Measurements from ENCODE around the gene CELF5.
"Not testable (repeated sequence)": the region's sequence is repeated elsewhere in the genome, so short reads cannot be mapped to it uniquely, and the experiment has no call there.

The CELF5 gene

GRCh38 chr19:3190921-3191805 lies 33.3 kb upstream of the CELF5 start:
- DNase-seq, result no peak

DNA sequence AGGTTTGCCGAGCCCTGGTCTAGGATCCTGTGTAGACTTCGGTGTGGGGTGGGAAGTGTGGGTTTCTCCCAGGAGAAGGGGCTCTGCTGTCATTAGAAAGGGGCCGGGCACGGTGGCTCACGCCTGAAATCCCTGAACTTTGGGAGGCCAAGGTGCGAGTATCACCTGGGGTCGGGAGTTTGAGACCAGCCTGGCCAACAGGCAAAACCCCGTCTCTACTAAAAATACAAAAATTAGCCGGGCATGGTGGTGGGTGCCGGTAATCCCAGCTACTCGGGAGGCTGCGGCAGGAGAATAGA lies 32.7 kb upstream of the CELF5 start:
- DNase-seq, result not testable (repeated sequence)

DNA sequence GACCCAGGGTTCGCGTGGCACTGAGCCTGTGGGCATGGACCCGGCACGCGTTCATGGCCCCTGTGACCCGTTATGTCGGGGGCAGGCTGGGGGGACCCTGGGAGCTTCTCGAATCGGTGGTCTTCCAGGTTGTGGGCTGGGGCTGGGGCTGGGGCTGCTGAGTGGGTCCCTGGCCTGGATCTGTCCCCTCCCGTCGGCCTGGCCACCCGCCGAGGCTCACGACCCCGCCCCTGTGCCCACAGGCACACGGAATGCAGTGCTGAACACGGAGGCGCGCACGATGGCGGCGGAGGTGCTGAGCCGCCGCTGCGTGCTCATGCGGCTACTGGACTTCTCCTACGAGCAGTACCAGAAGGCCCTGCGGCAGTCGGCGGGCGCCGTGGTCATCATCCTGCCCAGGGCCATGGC lies 32.2 kb upstream of the CELF5 start:
- DNase-seq, result no peak

DNA sequence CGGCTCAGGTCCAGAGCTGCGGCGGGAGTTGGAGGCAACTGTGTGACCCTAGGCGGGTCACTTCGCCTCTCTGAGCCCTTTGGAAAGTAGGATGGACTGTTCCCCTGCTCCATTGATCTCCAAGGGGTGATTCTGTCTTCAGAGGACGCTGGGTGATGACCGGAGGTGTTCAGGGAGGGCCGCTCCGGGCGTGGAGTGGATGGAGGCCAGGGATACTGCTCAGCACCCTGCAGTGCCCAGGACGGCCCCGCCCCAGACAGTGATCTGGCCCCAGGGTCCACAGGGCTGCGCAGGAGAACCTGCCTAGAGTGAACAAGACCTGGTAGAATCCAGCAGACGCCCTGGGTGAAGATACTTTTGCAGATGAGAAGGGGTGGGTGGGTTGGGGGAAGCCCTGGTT lies 31.8 kb upstream of the CELF5 start:
- DNase-seq, result no peak

- peak; percentile 63 for DNase-seq
Observed at GRCh38 chr19:3193256-3194105, 31.0 kb upstream of the CELF5 start.

GRCh38 chr19:3194106-3195087 lies 30.1 kb upstream of the CELF5 start:
- DNase-seq, result no peak

DNA sequence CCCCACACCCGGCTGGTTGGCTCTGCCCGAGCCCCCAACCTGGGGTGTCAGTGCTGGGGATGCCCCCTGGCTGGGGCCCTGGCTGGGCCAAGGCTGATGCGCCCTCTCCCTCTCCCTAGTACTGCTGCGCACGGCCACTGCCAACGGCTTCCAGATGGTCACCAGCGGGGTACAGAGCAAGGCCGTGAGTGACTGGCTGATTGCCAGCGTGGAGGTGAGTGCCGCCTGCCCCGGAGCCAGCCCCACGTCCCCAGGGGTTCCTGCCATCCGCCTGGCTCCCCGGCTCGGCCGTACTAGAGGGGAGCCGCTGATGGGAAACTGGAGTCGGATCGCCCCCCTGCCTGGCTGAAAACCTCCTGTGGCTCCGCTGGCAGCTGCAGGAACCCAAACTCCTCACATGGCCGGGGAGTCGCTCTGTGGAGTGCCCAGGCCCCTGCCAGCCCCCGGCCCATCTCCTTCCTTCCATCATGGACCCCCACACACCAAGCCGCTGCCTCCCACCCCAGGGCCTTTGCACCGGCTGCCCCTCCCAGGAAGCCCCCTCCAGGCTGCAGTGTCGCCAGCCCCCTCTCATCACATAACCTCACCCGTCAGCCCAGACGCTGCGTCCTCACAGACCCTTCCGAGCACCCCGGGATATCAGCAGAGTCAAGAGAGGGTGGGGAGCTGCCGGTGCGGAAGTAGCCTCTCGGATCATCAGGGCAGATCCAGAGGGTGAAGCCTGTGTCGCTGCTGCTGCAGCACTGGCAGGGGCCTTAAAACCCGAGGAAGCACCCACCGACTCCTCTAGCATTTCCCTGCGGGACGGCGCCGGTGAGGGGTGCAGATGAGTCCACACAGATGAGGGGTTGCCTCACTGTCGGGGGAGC lies 28.2 kb upstream of the CELF5 start:
- DNase-seq, result no peak

DNA sequence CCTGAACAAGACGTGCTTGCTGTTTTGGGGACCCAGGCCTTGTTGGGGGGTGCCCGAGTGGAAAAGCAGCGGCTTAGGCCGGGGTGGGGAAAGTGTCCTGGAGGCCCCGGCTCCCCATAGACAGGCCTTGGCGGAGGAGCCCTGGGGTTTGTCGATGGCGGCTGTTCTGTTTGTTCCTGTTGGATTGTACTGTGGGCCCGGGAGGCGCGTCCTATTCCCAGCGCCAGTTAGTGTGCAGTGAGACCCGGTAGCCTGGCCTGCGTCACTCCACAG lies 27.6 kb upstream of the CELF5 start:
- DNase-seq, result no peak

GRCh38 chr19:3198901-3199700 lies 25.4 kb upstream of the CELF5 start:
- DNase-seq, result no peak

DNA sequence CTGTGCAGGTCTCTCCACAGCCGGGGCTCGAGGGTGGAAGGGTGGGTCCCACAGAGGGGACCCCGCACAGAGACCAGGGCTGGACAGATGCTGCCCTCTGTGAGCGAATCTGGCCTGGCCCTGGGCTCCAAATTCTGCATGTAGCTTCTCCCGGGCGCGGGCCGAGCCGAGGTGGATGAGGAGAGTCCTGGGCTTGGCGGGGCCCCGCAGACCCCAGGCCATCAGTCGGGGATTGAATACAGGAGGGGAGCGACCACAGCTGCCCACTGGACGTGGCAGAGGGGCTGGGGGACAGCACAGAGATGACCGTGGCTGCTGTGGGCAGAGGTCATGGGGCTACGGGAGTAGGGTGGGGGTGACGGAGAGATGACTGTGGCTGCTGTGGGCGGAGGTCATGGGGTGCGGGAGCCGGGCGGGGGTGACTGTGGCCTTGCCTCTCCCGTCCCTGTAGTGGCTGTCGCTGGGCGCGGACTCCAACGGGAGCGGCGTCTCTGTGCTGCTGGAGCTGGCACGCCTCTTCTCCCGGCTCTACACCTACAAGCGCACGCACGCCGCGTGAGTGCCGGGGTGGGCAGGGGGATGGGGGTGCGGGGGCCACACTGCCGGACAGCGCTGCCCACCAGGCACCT lies 23.3 kb upstream of the CELF5 start:
- no peak for DNase-seq

DNA sequence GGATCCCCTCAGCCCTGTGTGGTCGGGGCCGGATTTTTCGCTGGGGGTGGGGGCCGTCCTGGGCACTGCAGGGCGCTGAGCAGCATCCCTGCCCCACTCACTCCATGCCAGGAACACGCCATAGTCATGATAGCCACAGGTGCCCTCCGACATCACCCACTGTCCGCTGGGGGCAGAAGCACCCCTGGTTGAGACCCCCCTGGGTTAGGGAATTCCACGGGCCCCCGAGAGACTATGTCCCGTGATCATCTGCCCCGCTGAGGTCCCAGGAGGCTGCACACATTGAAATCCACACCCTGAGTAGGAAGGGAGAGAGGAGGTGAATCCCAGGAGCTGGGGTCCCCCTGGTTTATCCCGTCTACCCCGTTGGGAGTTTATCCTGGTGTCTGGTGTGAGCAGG lies 22.6 kb upstream of the CELF5 start:
- DNase-seq, result no peak

DNA sequence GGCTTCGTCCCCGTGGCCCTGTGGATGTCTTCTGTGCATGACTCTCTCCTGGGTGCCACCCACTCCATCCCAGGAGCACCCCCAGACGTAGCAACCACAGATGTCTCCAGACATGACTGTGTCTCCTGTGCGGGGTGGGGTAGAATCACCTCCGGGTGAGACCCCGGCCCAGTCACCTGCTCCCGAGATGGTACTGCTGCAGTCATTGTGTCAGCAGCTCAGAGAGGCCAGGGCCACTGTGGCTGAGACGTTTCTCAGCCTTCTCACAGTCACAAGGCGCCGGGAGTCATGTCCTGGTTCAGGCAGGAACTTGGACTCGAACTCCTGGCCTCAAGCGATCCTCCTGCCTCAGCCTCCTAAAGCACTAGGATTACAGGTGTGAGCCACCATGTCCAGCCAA lies 22.1 kb upstream of the CELF5 start:
- DNase-seq, result no peak

DNA sequence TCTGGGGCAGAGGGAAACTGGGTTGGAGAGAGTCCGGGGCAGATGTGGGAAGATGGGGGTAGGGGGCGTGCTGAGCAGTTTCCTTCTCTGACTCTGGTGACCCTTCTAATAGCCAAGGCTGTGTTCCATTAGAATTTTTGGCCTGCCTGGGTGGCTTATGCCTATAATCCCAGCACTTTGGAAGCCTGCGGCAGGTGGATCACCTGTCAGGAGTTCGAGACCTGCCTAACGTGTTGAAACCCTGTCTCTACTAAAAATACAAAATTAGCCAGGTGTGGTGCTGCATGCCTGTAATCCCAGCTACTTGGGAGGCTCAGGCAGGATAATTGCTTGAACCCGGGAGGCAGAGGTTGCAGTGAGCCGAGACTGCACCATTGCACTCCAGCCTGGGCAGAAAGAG lies 21.6 kb upstream of the CELF5 start:
- not testable (repeated sequence) for DNase-seq

GRCh38 chr19:3203805-3204645 lies 20.4 kb upstream of the CELF5 start:
- no peak for DNase-seq

- DNase-seq, result no peak
Observed at GRCh38 chr19:3204646-3205275, 19.7 kb upstream of the CELF5 start.

- DNase-seq, result no peak
Observed at GRCh38 chr19:3206216-3206953, 18.1 kb upstream of the CELF5 start.

DNA sequence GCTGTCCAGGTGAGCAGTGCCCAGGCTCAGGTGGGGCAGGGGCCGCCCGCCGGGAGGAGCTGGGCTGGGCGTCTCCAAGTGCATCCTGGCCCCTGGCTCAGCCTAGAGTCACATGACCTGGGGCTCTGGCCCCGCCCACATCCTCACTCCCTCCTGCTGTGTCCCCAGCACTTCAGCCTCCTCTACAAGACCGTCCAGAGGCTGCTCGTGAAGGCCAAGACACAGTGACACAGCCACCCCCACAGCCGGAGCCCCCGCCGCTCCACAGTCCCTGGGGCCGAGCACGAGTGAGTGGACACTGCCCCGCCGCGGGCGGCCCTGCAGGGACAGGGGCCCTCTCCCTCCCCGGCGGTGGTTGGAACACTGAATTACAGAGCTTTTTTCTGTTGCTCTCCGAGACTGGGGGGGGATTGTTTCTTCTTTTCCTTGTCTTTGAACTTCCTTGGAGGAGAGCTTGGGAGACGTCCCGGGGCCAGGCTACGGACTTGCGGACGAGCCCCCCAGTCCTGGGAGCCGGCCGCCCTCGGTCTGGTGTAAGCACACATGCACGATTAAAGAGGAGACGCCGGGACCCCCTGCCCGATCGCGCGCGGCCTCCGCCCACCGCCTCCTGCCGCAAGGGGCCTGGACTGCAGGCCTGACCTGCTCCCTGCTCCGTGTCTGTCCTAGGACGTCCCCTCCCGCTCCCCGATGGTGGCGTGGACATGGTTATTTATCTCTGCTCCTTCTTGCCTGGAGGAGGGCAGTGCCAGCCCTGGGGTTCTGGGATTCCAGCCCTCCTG lies 16.8 kb upstream of the CELF5 start:
- no peak for DNase-seq
